ENCODE measurements around the gene OR2M4.

OR2M4 gene

GRCh38 chr1:248231117-248231516, at the start of gene OR2M4:
OR2M4 (plus strand) TSS chr1:248231417; CDS start chr1:248238929, 7,512 bp downstream.
- Histone ChIP-seq H2AFZ (no peak within 1 kb of the TSS), H3K4me2 (ENCODE audit: low read length) (no peak within 1 kb of the TSS), H3K36me3 (ENCODE audit: control insufficient read depth, insufficient read depth, low read length) (no peaks in the 10 kb centered on the region), H3K79me2 (no peaks in the 10 kb centered on the region), H3K4me3 (ENCODE audit: low read depth, low read length) (no peak within 1 kb of the TSS), H3K4me1 (no peaks in the 10 kb centered on the region), H3K27ac (no peak within 1 kb of the TSS), H3K27me3 (ENCODE audit: control insufficient read depth, insufficient read depth, low read length) (no peaks in the 10 kb centered on the region), H3K9me3 (ENCODE audit: control insufficient read depth, low read length) (no peaks in the 10 kb centered on the region), H3K9ac (no peak within 1 kb of the TSS)
- no peak for TF ChIP-seq CTCF (IDR thresholded peaks at IDR 0.05)

GRCh38 chr1:248183996-248184395, 47.2 kb upstream of the OR2M4 start:
- H3K27ac ChIP-seq = no peak overlapping the region
- no peak overlapping the region for H3K4me3 ChIP-seq (ENCODE audit: low read depth, low read length)
- no peaks in the 10 kb centered on the region for H3K27me3 ChIP-seq (ENCODE audit: control insufficient read depth, insufficient read depth, low read length)
- no peaks in the 10 kb centered on the region for H3K9me3 ChIP-seq (ENCODE audit: control insufficient read depth, low read length)
- H3K36me3 ChIP-seq (ENCODE audit: control insufficient read depth, insufficient read depth, low read length) = no peaks in the 10 kb centered on the region
- no peaks in the 10 kb centered on the region for H3K4me1 ChIP-seq
- H2AFZ ChIP-seq = no peak overlapping the region
- no peaks in the 10 kb centered on the region for H3K79me2 ChIP-seq
- no peak for TF ChIP-seq CTCF (IDR thresholded peaks at IDR 0.05)
- no peak overlapping the region for H3K9ac ChIP-seq
- no peak overlapping the region for H3K4me2 ChIP-seq (ENCODE audit: low read length)

GRCh38 chr1:248187363-248187762, 43.9 kb upstream of the OR2M4 start:
- no peaks in the 10 kb centered on the region for H3K36me3 ChIP-seq (ENCODE audit: control insufficient read depth, insufficient read depth, low read length)
- H3K4me2 ChIP-seq (ENCODE audit: low read length) = no peak overlapping the region
- no peaks in the 10 kb centered on the region for H3K27me3 ChIP-seq (ENCODE audit: control insufficient read depth, insufficient read depth, low read length)
- no peak overlapping the region for H2AFZ ChIP-seq
- TF ChIP-seq CTCF (IDR thresholded peaks at IDR 0.05) = no peak
- no peaks in the 10 kb centered on the region for H3K79me2 ChIP-seq
- H3K4me1 ChIP-seq = no peaks in the 10 kb centered on the region
- H3K9ac ChIP-seq = no peak overlapping the region
- no peak overlapping the region for H3K27ac ChIP-seq
- no peaks in the 10 kb centered on the region for H3K9me3 ChIP-seq (ENCODE audit: control insufficient read depth, low read length)
- no peak overlapping the region for H3K4me3 ChIP-seq (ENCODE audit: low read depth, low read length)

GRCh38 chr1:248189026-248189425, 42.2 kb upstream of the OR2M4 start:
- H3K4me3 ChIP-seq (ENCODE audit: low read depth, low read length) = no peak overlapping the region
- H3K79me2 ChIP-seq = no peaks in the 10 kb centered on the region
- H3K9me3 ChIP-seq (ENCODE audit: control insufficient read depth, low read length) = no peaks in the 10 kb centered on the region
- no peak overlapping the region for H2AFZ ChIP-seq
- no peak overlapping the region for H3K27ac ChIP-seq
- no peaks in the 10 kb centered on the region for H3K27me3 ChIP-seq (ENCODE audit: control insufficient read depth, insufficient read depth, low read length)
- H3K36me3 ChIP-seq (ENCODE audit: control insufficient read depth, insufficient read depth, low read length) = no peaks in the 10 kb centered on the region
- H3K9ac ChIP-seq = no peak overlapping the region
- H3K4me2 ChIP-seq (ENCODE audit: low read length) = no peak overlapping the region
- no peak for TF ChIP-seq CTCF (IDR thresholded peaks at IDR 0.05)
- H3K4me1 ChIP-seq = no peaks in the 10 kb centered on the region

GRCh38 chr1:248194117-248194516, 37.1 kb upstream of the OR2M4 start:
- H3K36me3 ChIP-seq (ENCODE audit: control insufficient read depth, insufficient read depth, low read length) = no peaks in the 10 kb centered on the region
- H3K4me1 ChIP-seq = no peaks in the 10 kb centered on the region
- H3K27ac ChIP-seq = no peak overlapping the region
- no peak overlapping the region for H3K4me3 ChIP-seq (ENCODE audit: low read depth, low read length)
- no peaks in the 10 kb centered on the region for H3K9me3 ChIP-seq (ENCODE audit: control insufficient read depth, low read length)
- H2AFZ ChIP-seq = no peak overlapping the region
- no peaks in the 10 kb centered on the region for H3K79me2 ChIP-seq
- no peak overlapping the region for H3K9ac ChIP-seq
- no peak overlapping the region for H3K4me2 ChIP-seq (ENCODE audit: low read length)
- no peaks in the 10 kb centered on the region for H3K27me3 ChIP-seq (ENCODE audit: control insufficient read depth, insufficient read depth, low read length)
- TF ChIP-seq CTCF (IDR thresholded peaks at IDR 0.05) = no peak

Measured in parathyroid adenoma (tissue), 2 donors.